Right lobe of liver (tissue), 4 donors: ENCODE results near the gene NAGS.
"Not testable (repeated sequence)": the region's sequence is repeated elsewhere in the genome, so short reads cannot be mapped to it uniquely, and the experiment has no call there.

ENCODE experiments used
- CTCF ChIP-seq, 4 donors: fragments of 200-600 bp in 3 of 4; fragments of 450-650 bp in 1 of 4; IDR thresholded peaks; one replicate each; pipeline versions ENCODE4 v1.5.1 to v1.8.0; 2016 to 2022; ENCODE audit warnings: antibody characterized with exemption in 4 of 4, mild to moderate bottlenecking in 2 of 4
- POLR2A ChIP-seq: fragments of 450-650 bp; IDR thresholded peaks from one replicate; pipeline ENCODE4 v1.6.1; 2017; ENCODE audit warnings: antibody characterized with exemption, mild to moderate bottlenecking
- donor health status: DM: no; HTN: no; CAD: no.
- donor health status: DM: no; HTN: no; CAD: no.
- donor health status: DM: no; HTN: yes; CAD: no.

DNA sequence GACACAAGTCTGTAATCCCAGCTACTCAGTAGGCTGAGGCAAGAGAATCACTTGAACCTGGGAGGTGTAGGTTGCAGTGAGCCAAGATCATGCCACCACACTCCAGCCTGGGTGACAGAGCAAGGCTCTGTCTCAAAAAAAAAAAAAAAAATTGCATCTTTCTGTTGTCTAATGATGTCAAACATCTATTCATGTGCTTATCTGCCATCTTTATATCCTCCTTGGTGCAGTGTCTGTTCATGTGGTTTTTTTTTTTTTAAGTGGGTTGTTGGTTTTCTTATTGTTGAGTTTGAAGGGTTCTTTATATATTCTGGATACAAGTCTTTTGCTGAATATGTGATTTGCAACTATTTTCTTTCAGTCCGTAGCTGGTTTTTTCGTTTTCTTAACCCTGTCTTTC lies 33.0 kb upstream of the NAGS start:
- not testable (repeated sequence) for TF ChIP-seq CTCF (IDR thresholded peaks at IDR 0.05); POLR2A
